Measurements from ENCODE around the gene THADA.

DNA sequence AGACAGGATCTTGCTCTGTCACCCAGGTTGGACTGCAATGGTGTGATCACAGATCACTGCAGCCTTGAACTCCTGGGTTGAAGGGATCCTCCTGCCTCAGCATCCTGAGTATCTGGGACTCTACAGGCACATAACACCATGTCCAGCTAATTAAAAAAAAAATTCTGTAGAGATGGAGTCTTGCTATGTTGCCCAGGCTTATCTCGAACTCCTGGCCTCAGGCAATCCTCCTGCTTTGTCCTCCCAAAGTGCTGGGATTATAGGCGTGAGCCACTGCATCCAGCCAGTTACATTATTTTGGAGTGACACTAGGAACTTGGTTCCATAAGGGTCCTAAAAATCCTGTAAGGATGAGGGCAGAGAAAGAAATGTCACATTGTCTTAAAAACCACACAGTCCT is 280.4 kb downstream of the THADA start:
- no peak for TF ChIP-seq POLR2A (IDR thresholded peaks at IDR 0.05)
- TF ChIP-seq POLR2AphosphoS5 (IDR thresholded peaks at IDR 0.05) = no peak
